ENCODE results near the gene FAM53B. TPM values are rescaled to one million over a fixed set of nuclear protein-coding genes. Genes with fewer than 3 reads are reported as not detected.

Gene FAM53B
- total RNA-seq, 1 donor from 2014 or later = 24.1 TPM

DNA sequence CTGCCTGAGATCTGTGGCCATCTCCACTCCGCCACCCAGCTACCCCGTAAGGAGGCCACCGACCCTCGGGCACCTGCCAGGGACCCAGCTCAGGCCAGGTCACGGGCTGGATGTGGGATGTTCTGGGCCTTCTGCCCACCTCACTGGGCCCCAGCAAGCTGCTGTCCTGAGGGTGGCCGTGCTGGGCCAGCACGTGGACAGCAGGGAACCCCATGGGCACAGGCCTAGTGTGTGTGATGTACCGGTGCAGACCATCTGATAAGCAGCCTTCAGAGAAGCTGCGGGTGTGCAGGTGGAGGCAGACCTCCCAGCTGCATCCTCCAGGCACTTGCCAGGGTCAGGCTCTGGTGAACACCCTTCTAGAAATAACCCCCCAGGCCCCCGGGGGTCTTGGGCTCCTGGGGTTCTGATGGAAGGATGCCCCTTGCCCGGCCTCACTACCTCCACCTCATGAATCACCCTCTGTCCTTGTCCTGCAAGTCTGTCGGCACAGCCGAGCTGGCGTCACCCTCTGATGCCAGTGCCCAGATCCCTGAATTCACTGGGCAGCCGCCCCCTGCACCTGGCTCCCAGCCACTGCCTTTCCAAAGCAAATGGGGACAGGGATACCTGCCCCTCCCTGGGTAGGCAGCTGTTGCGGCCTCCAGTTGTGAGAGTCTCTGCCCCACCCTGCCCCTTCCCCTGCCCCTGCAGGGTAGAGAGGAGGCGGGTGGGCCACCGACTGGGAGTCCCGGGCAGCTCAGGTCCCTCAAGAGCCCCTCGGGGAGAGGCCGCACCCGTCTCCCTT lies 139.8 kb downstream of the FAM53B start:
- intact Hi-C loops (cut with micrococcal nuclease) = no loop called here

DNA sequence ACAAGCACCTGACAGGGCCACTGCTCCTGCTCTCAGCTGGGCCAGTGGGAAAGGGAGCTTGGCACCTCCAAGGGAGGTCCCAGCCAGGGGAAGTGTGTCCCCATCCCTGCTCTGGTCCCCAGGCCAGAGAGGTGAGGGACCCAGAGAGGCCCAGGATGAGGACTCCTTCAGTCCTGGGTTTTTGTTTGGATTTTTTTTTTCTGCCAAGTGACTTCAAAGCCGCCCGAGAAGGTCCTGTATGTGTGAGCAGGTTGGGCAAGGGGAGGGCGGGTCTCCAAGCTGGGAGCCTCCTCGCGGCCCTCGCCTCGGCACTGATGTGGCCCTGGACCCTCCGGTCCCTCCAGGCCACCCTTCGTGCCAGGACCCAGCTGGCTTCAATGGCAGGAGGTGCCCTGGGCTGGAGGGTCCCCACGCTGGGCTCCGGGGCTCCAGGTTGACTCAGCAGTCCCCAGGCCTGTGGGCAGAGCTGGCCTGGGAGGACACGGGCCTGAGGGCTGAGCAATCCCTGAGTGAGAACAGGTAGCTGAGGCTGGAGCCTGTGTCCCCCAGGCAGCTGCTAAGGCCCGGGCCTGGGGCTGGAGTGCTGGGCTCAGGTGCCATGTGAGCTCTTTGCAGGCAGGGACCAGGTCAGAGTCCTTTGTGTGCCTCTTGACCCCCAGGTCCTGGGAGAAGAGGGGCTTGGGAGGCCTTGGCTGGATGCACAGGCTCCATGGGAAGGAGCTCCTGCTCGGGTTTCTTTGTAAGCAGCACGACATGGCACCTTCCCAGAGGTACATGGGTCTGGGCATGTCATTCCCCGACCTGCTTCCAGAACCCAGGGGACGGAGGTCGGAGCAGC lies 140.6 kb downstream of the FAM53B start:
- intact Hi-C loops (cut with micrococcal nuclease) = no loop called here

DNA sequence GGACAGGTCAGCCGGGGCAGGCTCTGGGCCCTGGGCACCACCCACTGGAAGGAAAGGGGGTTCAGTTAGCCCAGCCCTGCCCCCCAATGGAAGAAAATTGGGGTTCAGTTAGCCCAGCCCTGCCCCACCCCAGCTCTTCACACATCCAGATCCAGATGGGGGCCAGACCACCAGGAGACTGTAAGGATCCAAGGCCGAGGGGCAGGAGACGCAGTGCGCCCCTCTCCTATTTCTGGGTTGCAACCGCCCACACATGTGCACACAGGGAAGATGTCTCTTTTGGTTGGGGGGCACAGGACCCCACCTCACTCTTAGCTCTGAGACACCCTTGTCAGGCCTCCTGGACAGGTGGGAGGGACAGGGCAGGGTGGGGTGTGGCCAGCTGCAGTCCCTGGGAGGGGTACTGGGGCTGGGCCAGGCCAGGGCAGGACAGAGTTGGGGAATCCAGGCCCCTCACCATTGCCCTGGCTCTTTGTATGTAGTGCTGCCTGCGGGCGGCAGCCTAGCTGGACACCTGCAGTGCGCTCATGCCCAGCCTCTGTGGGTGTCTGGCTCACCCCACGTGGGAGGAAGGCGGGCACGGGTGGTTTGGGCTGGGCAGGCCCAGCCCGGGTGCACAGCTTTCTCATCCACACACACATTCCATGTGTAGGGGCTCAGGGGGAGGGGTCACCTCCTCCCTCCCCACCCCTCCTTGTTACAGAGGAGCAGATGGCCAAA lies 141.4 kb downstream of the FAM53B start:
- intact Hi-C loops (cut with micrococcal nuclease) = no loop called here

DNA sequence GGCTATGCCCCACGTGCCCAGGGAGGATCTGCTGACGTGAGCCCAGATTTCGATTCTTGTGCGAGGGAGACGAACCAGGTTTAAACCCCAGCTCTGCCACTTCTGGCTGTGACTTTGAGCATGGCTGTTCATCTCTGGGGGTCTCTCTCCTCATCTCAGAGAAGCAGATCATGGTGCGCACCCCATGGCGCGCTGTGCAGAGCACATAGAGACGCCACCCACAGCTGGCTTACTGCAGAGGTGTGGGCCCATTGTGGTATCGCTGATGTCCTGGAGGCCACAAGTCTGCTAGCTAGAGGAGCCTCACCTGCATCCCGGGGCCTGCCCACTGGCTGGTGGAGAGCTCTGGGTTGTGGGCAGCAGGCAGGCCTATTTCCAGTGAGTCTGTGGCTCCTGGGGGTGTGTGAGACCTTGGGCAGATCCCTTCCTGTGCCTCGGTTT lies 142.0 kb downstream of the FAM53B start:
- intact Hi-C loops (cut with micrococcal nuclease) = no loop called here

DNA sequence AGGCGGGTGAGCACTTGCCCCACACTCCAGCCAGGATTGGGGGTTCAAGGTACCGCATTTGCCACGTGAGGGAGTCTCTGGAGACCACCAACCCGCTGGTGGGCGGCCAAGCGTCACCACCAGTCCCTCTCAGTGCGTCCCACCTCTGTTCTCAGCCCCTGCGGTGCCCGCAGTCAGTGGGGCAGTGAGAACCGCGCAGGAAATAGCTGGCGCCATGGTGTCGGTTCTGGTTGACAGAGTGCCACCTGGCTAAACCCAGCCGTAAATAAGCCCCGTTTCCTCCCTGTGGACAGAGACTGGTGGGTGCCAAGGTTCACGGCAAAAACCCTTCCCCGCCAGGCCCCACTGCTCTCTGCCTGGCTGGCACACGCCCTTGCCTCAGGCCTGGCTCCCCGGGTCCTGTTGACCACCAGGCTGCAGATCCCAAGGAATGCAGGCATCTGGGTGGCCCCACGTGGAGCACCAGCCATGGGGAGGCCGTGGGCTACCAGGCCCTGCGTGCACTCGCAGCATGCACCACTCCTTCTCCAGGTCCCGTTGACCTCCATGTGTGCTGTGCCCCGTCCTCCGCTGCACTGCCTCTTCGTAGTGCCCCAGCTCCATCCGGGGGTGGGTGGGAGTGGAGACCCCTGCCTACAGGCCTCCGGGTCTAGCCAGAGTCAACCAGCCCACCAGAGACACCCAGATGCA lies 142.6 kb downstream of the FAM53B start:
- intact Hi-C loops (cut with micrococcal nuclease) = no loop called here

DNA sequence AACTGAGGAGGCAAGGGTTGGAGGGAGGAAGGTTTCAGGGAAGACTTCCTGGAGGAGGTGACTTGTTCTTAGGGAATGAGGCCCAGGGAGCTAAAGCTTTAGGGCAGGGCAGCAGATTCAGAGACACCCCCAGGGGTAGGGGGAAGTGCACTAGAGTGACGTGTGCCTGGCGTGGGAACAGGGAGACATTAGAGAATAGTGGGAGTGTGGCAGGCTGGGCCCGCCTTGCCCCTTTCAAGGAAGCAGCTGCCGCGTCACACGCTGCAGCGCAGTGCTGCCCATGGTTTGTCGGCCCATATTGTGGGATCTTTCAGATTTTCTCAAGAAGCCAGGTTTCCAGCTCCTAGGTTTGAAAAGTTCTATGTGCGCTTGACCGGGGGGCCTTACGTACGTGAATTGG lies 143.2 kb downstream of the FAM53B start:
- intact Hi-C loops (cut with micrococcal nuclease) = no loop called here

DNA sequence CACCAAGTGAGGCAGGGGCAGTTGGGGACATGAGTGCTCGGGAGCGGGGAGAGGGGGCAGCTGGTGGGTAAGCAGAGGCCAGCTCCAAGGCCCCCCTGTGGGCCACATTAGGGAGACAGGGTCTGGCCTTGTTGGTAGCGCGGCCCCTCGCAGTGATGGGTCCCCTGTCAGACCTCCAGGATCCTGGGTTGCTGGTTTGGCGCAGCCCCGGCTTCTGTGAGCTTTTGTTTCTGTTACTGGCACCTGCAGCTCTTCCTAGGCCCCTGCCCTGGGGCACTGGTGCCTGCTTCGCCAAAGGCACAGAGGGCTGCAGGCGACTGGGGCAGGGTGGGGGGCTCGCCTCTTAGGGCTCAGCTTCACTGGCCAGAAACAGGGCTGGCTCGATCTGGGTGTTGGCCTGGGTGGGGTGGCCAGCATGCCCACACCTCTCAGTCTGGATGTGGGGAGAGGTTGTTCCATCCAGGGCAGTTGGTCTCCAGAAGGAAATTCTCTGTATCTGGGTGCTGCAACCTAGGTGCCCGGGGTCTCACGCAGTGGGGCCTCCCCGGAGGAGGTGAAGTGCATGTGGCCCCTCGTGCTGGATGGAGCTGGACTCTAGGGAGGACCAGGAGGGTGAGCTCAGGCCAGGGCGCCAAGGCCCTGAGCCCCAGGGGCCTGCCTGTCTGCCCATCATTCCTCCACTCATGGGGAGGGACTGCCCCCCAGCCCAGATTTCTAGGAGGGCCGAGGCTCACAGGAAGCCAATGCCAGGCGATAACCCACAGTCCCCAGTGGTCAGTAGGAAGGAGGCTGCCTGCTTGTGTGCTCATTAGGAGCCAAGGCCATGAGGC lies 143.9 kb downstream of the FAM53B start:
- intact Hi-C loops (cut with micrococcal nuclease) = no loop called here

DNA sequence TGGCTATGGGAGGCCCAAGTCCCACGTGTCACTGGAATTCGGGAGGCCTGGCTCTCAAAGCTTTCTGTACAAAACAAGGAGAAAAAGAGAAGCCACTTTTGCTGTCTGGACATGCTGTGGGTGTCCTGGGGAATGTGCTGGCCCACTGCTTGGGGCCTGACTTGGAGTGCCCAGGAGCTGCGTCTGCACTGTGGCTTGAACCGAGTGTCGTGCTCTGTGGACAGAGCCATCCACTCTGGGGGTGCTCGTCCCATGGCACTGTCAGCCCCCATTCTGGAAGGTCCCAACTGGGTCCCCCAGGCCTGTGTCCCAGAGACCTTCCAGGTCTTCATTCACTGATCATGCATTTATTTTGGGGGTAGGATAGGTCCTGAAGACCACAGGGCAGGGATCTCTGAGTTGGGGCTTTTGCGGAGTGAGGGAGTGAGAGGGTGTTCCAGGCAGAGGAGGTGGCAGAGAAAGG lies 144.6 kb downstream of the FAM53B start:
- intact Hi-C loops (cut with micrococcal nuclease) = no loop called here

DNA sequence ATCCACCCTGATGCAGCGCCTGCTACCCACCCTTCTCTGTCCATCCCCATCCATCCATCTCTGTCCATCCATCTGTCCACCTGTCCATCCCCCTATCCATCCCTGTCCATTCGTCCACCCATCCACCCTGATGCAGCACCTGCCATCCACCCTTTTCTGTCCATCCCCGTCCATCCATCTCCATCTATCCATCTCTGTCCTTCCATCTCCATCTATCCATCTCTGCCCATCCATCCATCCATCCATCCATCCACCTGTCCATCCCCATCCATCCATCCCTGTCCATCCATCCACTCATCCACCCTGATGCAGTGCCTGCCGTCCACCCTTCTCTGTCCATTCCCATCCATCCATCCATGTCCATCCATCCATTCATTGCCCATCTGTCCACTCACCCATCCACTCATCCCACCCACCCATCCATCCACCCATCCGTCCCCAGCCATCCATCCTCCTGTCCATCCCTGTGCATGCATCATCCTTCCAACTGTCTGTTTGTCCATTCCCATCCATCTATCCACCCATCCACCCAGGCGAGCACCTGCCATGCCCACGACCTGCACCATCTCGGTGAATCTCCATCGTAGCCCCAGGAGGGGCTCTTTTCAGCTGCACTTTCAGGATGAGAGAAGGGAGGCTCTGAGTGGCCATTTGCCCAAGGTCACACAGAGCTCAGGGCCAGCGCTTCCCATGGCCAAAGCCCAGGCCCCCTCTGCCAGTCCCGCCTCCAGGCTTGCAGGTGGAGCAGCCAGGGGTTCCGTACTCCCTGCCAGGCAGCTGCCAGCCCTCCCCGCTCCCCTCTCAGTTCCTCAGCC lies 145.2 kb downstream of the FAM53B start:
- intact Hi-C loops (cut with micrococcal nuclease) = no loop called here

DNA sequence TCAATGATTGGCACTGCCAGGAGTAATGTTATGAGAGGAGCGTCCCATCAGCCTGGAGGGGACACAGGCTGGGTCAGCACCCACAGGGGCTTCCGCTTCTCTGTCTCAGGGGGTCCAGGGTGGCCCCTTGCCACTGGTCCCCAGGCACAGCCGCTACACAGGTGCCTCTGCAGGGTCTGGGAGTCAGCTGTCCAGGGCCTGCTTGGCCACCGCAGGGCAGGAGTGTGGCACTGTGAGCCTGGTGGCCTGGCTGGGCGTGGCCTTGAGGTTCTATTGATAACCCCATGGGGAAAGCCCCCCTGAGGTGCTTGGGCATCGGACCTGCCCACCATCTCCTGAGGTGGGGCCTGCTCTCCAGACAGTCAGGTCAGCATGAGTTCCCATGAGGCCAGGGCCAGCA lies 146.0 kb downstream of the FAM53B start:
- intact Hi-C loops (cut with micrococcal nuclease) = no loop called here

DNA sequence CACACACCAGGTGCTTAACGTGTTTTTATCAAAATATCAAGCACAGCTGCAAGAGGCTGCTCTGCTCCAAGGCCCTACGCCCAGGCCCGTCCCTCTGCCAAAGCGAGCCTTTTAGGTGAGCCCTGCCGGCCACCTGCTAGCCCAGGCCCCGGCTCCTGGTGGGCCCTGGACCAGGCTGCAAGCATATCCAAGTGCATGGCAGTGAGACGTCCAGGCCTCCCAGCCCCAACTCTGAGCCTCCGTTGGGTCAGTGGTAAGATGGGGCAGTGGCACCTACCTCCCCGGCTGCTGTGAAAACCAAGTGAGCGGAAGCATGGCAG lies 146.4 kb downstream of the FAM53B start:
- intact Hi-C loops (cut with micrococcal nuclease) = no loop called here

DNA sequence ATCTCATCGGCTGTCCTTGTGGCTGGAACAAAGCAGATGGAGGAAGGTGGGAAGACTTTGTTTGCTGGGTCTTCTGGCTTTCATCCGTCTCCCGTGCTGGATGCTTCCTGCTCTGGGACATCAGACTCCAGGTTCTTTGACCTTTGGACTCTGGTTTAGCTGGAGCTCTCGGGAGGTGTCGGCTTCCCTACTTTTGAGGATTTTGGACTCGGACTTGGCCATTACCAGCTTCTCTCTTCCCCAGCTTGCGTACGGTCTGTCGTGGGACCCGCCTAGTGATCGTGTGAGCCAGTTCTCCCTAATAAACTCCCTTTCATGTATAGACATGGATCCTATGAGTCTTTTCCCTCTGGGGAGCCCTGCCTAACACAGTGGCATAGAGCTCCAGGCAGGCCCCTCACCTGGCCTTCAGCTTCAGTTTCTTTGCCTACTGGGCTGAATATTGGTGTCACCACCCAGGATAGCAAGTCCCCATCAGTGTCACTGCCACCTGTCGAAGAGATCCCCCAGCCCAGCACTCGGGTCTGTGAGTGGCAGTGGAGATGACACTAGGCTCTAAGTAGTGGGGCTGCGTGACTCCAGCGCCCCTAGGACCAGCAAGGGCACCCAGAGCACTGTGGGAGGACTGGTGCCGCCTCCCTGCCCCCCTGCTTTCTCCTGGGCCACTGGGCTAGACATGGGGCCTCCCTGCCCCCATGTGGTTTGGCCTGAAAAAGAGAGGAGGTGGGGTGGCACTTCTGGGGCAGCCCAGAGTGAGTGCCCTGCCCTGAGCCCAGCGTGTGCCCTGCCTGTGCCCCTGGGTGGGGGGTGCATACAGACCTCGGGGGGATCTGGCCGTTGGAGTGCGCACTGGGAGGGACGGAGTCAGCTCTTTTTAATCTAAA lies 147.0 kb downstream of the FAM53B start:
- intact Hi-C loops (cut with micrococcal nuclease) = no loop called here

DNA sequence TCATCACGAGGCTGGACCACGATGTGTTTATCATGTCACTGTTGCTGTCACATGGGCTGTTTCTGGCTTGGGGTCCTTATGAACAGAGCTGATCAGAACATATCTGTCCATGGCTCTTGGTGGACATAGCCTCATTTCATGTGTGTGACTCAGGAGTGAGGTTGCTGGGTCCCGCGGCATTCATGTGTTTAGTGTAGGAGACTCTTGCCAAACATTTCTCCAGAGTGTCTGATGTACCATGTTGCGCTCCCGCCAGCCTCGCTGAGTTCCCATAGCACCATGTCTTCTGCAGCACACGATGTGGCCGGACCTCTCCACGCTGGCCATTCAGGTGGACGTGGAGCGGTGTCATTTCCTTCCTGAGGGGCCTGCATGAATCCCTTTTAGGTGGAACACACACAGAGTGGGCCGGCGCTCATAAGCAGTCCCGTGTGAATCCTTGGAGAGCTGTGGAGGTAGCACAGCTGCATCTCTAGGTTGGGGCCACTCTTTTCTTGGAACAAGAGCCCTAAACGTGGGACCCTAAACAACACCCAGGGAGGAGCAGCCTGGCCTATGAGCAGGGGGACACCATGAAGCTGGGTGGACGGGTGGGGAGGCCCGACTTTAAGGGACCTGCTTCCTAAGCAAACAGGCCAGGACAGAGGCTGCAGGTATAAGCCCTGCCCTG lies 147.9 kb downstream of the FAM53B start:
- intact Hi-C loops (cut with micrococcal nuclease) = no loop called here

DNA sequence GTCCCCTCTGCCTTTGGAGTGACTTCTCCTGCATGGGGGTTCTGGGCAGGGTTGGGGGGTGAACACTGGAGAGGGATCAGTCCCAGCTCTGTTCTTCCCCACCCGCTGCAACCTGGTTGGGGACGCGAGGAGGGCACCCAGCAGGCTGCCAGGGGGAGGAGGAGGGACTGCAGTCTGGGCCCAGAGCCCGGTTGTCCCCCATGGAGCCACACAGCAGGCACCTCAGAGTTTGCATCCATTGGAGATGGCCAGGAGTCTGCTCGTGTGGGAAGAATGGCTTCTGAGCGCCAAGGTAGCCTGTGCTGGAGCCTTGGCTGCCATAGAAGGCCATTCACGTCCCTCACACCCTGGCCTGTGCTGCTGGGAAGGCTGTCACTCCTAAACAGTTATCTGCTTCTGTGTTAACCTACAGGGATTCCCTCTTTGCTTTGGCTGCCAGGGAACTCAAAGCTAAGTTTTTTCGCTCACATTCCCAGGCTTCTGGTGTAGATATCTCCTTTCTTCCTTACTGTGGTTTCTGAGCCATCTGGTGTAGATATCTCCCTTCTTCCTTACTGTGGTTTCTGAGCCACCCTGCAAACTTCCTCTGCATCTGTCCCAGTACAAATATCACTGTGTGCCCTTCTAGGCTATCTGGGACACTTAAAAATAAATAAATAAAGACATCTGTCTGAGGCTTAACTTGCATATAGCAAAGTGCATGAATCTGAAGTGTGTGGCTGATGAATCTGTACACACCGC lies 148.9 kb downstream of the FAM53B start:
- intact Hi-C loops (cut with micrococcal nuclease) = no loop called here

DNA sequence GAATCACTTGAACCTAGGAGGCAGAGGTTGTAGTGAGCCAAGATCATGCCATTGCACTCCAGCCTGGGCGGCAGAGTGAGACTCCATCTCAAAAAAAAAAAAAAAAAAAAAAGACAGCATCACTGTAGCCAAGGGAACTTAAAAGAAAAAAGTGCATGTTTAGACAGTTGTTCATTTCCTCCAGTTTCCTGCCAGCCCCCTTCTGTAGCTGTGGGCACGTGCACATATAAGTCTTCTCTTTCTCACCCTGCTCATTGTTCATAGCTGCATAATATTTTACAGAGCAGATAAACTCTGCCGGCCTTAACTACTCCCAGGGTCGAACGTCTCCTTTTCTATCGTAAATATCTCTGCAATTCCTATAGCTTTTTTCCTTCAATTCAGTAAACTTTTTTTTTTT lies 149.9 kb downstream of the FAM53B start:
- intact Hi-C loops (cut with micrococcal nuclease) = no loop called here

DNA sequence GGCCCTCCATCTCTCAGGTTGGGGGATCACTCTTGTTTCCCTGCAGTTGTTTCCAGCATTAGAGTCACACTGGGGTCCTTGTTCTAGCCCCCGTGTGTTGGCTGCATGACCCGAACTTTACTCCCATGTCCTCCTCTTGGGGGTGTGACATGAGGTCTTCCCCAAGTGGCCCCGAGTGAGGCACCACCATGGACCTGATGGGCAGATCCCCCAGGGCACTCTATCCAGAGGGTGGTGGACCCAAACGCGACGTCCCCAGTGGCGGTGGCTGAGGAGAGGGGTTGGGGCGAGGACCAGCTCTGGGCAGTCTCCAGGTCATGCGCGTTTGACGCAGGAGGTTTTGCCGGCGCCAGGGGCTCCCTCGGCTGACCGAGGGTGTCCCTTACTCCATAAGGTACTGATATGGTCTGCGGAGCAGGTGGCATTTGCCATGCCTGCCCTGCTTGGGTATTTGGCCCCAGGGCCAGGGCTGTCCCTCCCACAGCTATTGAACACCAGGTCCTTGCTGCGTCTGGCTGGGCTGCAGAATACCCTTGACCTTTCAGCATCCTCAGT lies 150.7 kb downstream of the FAM53B start:
- intact Hi-C loops (cut with micrococcal nuclease) = no loop called here

All from T-helper 2 cell treated with Interferon-gamma antibody and Interleukin-4, amounts not matched to agents 100 ng/mL and 5 ng/mL, for 36 hours (primary cell).